ENCODE results near the gene FAT1.

- TF ChIP-seq, protein P1, sequence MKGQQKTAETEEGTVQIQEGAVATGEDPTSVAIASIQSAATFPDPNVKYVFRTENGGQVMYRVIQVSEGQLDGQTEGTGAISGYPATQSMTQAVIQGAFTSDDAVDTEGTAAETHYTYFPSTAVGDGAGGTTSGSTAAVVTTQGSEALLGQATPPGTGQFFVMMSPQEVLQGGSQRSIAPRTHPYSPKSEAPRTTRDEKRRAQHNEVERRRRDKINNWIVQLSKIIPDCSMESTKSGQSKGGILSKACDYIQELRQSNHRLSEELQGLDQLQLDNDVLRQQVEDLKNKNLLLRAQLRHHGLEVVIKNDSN (IDR thresholded peaks at IDR 0.05), result no peak
- TF ChIP-seq, protein P2, sequence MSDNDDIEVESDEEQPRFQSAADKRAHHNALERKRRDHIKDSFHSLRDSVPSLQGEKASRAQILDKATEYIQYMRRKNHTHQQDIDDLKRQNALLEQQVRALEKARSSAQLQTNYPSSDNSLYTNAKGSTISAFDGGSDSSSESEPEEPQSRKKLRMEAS (IDR thresholded peaks at IDR 0.05), result no peak
These were observed 43.0 kb downstream of the FAT1 start for GRCh38 chr4:186680641-186681040.
